DMS 273 treated with DMSO at 0.1 percent for 48 hours (cell line): ENCODE measurements around the gene PEX5.
"Not testable (repeated sequence)": the region's sequence is repeated elsewhere in the genome, so short reads cannot be mapped to it uniquely, and the experiment has no call there.

Experiments
- DNase-seq: peaks from one replicate; lab custom pipeline; 2025; lab: John Stamatoyannopoulos, UW

The PEX5 gene

GRCh38 chr12:7160183-7160582 lies 29.3 kb upstream of the PEX5 start:
- DNase-seq: no peak

- DNase-seq: no peak
Observed at GRCh38 chr12:7161327-7161726, 28.2 kb upstream of the PEX5 start.

- DNase-seq: no peak
Observed at GRCh38 chr12:7161811-7162210, 27.7 kb upstream of the PEX5 start.

GRCh38 chr12:7162691-7163114 lies 26.8 kb upstream of the PEX5 start:
- DNase-seq: no peak

GRCh38 chr12:7169951-7170350 lies 19.5 kb upstream of the PEX5 start:
- DNase-seq: no peak

GRCh38 chr12:7171854-7172253 lies 17.6 kb upstream of the PEX5 start:
- no peak for DNase-seq

- no peak for DNase-seq
Observed at GRCh38 chr12:7175493-7175892, 14.0 kb upstream of the PEX5 start.

- no peak for DNase-seq
Observed at GRCh38 chr12:7176595-7176994, 12.9 kb upstream of the PEX5 start.

- DNase-seq: no peak
Observed at GRCh38 chr12:7178481-7178880, 11.0 kb upstream of the PEX5 start.

GRCh38 chr12:7180685-7181084 lies 8.8 kb upstream of the PEX5 start:
- DNase-seq: no peak

- DNase-seq: not testable (repeated sequence)
Observed at GRCh38 chr12:7186058-7186457, 3.4 kb upstream of the PEX5 start.

GRCh38 chr12:7188562-7189397 lies 706 bp upstream of the PEX5 start:
- DNase-seq: no peak

- no peak for DNase-seq
Observed at GRCh38 chr12:7190268-7191055, 976 bp downstream of the PEX5 start.

GRCh38 chr12:7193674-7194073 lies 4.2 kb downstream of the PEX5 start:
- DNase-seq: no peak

- no peak for DNase-seq
Observed at GRCh38 chr12:7197841-7198240, 8.4 kb downstream of the PEX5 start.

- DNase-seq: no peak
Observed at GRCh38 chr12:7203109-7203508, 13.6 kb downstream of the PEX5 start.

- DNase-seq: no peak
Observed at GRCh38 chr12:7205091-7205490, 15.6 kb downstream of the PEX5 start.

GRCh38 chr12:7206691-7207090 lies 17.2 kb downstream of the PEX5 start:
- DNase-seq: no peak

GRCh38 chr12:7207866-7208625 lies 18.6 kb downstream of the PEX5 start:
- no peak for DNase-seq

GRCh38 chr12:7209958-7210357 lies 20.5 kb downstream of the PEX5 start:
- DNase-seq: no peak

GRCh38 chr12:7210642-7211151 lies 21.2 kb downstream of the PEX5 start:
- DNase-seq: no peak

GRCh38 chr12:7212678-7213077 lies 23.2 kb downstream of the PEX5 start:
- DNase-seq: no peak
